Activated CD8-positive, alpha-beta T cell treated with anti-CD3 and anti-CD28 coated beads, Interleukin-2, amount 10 ng/mL, durations not matched to agents 7 days and 5 days (primary cell): Measurements from ENCODE around the gene IL20RB. TPM values are rescaled to one million over a fixed set of nuclear protein-coding genes. Genes with fewer than 3 reads are reported as not detected.

ENCODE experiments used
- ATAC-seq: fragments of 150-1000 bp; cut with Tn5 transposase; one replicate; pipeline ENCODE4 v1.10.0; 2021; ENCODE audit warnings: moderate library complexity
- CTCF ChIA-PET: fragments of 350-600 bp; sonication (Branson Sonifier 250); formaldehyde crosslinking; loops from one replicate; lab custom pipeline; 2021; ENCODE audit warnings: antibody characterized with exemption; lab: Charles Lee
- POLR2A ChIA-PET: fragments of 350-600 bp; sonication (Branson Sonifier 250); formaldehyde crosslinking; loops from one replicate; lab custom pipeline; 2021; ENCODE audit warnings: antibody characterized with exemption; lab: Charles Lee
- DNase-seq: peaks from one replicate; pipeline ENCODE4 v3.0.0-alpha.2; 2020
- H3K27ac Mint-ChIP-seq: one replicate; pipeline ENCODE4 v1.8.0; 2021; ENCODE audit warnings: mild to moderate bottlenecking, mixed read lengths
- H3K27me3 Mint-ChIP-seq: one replicate; pipeline ENCODE4 v1.8.0; 2021; ENCODE audit warnings: low read depth, mixed read lengths
- H3K36me3 Mint-ChIP-seq: one replicate; pipeline ENCODE4 v1.8.0; 2021; ENCODE audit warnings: low read depth, mixed read lengths
- H3K4me1 Mint-ChIP-seq: one replicate; pipeline ENCODE4 v1.8.0; 2021; ENCODE audit warnings: low read depth, mixed read lengths
- H3K4me3 Mint-ChIP-seq: one replicate; pipeline ENCODE4 v1.8.0; 2021; ENCODE audit warnings: mild to moderate bottlenecking, mixed read lengths
- H3K9me3 Mint-ChIP-seq: one replicate; pipeline ENCODE4 v1.8.0; 2022; ENCODE audit warnings: mixed read lengths; ENCODE audit not compliant: insufficient read depth
- total RNA-seq, 2 experiments: library from RNA; stranded (reverse); gene quantifications; one replicate each; pipeline ENCODE4 v1.2.3, GENCODE V29; 2021

The IL20RB gene
- total RNA-seq, 2 experiments from 2014 or later: 1.6 to 2.1 TPM

GRCh38 chr3:137041686-137042085 lies 83.9 kb downstream of the IL20RB start:
- no peak overlapping the region for H3K27ac Mint-ChIP-seq
- ChIA-PET POLR2A (no interaction called here), CTCF (interaction anchor here (1.8 kb wide), 1 partner anchor 9 kb away, joined by 5 read pairs; no protein-coding TSS in a partner anchor)
- no peak for DNase-seq
- no peaks in the 10 kb centered on the region for H3K4me1 Mint-ChIP-seq
- ATAC-seq: no peak
- H3K36me3 Mint-ChIP-seq: no peaks in the 10 kb centered on the region
- H3K27me3 Mint-ChIP-seq: peaks cover 3% of the 10 kb centered on the region
- no peak overlapping the region for H3K4me3 Mint-ChIP-seq
- H3K9me3 Mint-ChIP-seq: no peaks in the 10 kb centered on the region

GRCh38 chr3:137046747-137047146 lies 89.0 kb downstream of the IL20RB start:
- CTCF ChIA-PET: interaction anchor here (1.5 kb wide), 1 partner anchor 13 kb away, joined by 3 read pairs; no protein-coding TSS in a partner anchor
- Mint-ChIP-seq H3K27me3 (peaks cover 3% of the 10 kb centered on the region), H3K27ac (no peak overlapping the region)

GRCh38 chr3:137047240-137047639 lies 89.5 kb downstream of the IL20RB start:
- Mint-ChIP-seq H3K36me3 (no peaks in the 10 kb centered on the region), H3K4me3 (no peak overlapping the region), H3K9me3 (no peaks in the 10 kb centered on the region), H3K27me3 (peaks cover 3% of the 10 kb centered on the region), H3K27ac (no peak overlapping the region), H3K4me1 (no peaks in the 10 kb centered on the region)
- ChIA-PET CTCF (interaction anchor here (1.5 kb wide), 1 partner anchor 14 kb away, joined by 3 read pairs; no protein-coding TSS in a partner anchor), POLR2A (no interaction called here)
- DNase-seq (no peak), ATAC-seq (no peak)

More at GRCh38 chr3:137046747-137047146, 89.0 kb downstream of the IL20RB start:
- no peaks in the 10 kb centered on the region for H3K4me1 Mint-ChIP-seq
- no peaks in the 10 kb centered on the region for H3K36me3 Mint-ChIP-seq
- POLR2A ChIA-PET: no interaction called here
- no peak for DNase-seq
- ATAC-seq: no peak
- H3K4me3 Mint-ChIP-seq: no peak overlapping the region
- no peaks in the 10 kb centered on the region for H3K9me3 Mint-ChIP-seq

GRCh38 chr3:137050281-137050680 lies 92.5 kb downstream of the IL20RB start:
- ATAC-seq: no peak
- no peak overlapping the region for H3K4me3 Mint-ChIP-seq
- H3K9me3 Mint-ChIP-seq: no peaks in the 10 kb centered on the region
- no peak overlapping the region for H3K27ac Mint-ChIP-seq
- no peaks in the 10 kb centered on the region for H3K4me1 Mint-ChIP-seq
- CTCF ChIA-PET: no interaction called here
- DNase-seq: no peak
- no peaks in the 10 kb centered on the region for H3K36me3 Mint-ChIP-seq
- POLR2A ChIA-PET: no interaction called here
- H3K27me3 Mint-ChIP-seq: no peaks in the 10 kb centered on the region

- no peak overlapping the region for H3K27ac Mint-ChIP-seq
- H3K9me3 Mint-ChIP-seq: no peaks in the 10 kb centered on the region
- peaks cover 3% of the 10 kb centered on the region for H3K27me3 Mint-ChIP-seq
- H3K36me3 Mint-ChIP-seq: no peaks in the 10 kb centered on the region
- ChIA-PET POLR2A (no interaction called here), CTCF (no interaction called here)
- no peak overlapping the region for H3K4me3 Mint-ChIP-seq
- no peak for ATAC-seq
- H3K4me1 Mint-ChIP-seq: no peaks in the 10 kb centered on the region
- DNase-seq: no peak
These were observed 94.5 kb downstream of the IL20RB start for GRCh38 chr3:137052298-137052697.

Other genes with a start within 250 kb of the IL20RB start
- 10 to 100 TPM; 38.7 to 44.7 TPM for gene STAG1, start 205.6 kb upstream of the IL20RB start, total RNA-seq
- gene SLC35G2, start 138.9 kb upstream of the IL20RB start, total RNA-seq: under 1 TPM in 1 of 2 experiments, not detected in 1; 0.16 TPM
- 10 to 100 TPM; 36.3 to 39.1 TPM for gene NCK1, start 95.8 kb upstream of the IL20RB start, total RNA-seq